NCI-H187 (cell line): ENCODE data around the gene DSTYK.
"Not testable (repeated sequence)": the region's sequence is repeated elsewhere in the genome, so short reads cannot be mapped to it uniquely, and the experiment has no call there.

Experiments used
- DNase-seq, 2 experiments: peaks; one replicate each; lab custom pipeline; 2025; lab: John Stamatoyannopoulos, UW

DSTYK gene

GRCh38 chr1:205220421-205220820 is 8.9 kb upstream of the DSTYK start:
- DNase-seq, result no peak

- no peak for DNase-seq
Observed at GRCh38 chr1:205217418-205217817, 5.9 kb upstream of the DSTYK start.

DNA sequence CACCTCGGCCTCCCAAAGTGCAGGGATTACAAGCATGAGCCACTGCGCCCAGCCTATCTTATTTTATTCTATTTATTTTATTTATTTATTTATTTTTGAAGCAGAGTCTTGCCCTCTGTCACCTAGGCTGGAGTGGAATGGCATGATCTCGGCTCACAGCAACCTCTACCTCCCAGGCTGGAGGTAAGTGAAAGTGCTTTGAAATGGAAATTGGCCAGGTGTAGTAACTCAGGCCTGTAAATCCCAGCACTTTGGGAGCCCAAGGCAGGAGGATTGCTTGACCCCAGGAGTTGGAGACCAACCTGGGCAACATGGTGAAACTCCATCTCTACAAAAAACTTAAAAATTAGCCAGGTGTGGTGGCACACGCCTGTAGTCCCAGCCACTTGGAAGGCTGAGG is 5.1 kb upstream of the DSTYK start:
- no peak for DNase-seq

- no peak for DNase-seq
Observed at GRCh38 chr1:205214756-205215155, 3.3 kb upstream of the DSTYK start.

GRCh38 chr1:205211839-205212536 is 486 bp upstream of the DSTYK start:
- no peak for DNase-seq

DNA sequence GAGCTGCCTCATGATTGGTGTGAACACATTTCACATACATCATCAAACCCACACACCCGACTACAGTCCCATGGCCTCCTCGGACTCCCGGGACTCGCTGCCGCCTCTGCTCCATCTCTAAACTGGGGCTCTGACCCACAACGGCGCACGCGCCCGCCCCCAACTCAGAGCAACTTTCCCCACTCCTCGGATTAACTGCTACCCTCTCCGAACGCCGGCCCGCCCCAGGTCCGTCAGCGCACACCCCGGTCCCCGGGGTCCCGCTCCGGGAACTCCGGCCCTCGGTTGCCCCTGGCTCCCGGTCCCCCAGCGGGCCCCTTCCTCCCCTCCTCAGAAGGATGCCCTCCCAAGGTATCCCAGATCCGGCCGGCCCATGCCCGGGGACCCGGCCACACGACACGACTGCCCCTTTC is 740 bp downstream of the DSTYK start:
- peak in 1 of 2 experiments; percentile 55 for DNase-seq

GRCh38 chr1:205208811-205209210 is 2.7 kb downstream of the DSTYK start:
- DNase-seq, result no peak

- DNase-seq, result no peak
Observed at GRCh38 chr1:205205055-205205454, 6.4 kb downstream of the DSTYK start.

DNA sequence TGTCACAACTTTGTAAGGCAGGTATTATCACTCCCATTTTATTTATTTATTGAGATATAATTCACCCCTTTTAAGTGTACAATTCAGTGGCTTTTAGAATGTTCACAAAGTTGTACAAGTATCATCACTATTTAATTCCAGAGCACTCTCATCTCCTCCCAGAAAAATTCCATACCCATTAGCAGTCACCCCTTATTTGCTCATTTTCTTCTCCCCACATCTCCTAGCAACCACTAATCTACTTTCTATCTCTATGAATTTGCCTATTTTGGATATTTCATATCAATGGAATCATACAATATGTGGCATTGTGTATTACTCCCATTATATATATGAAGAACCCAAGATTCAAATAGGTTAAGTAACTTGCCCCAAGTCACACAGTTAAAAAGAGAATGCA is 7.0 kb downstream of the DSTYK start:
- DNase-seq, result no peak

DNA sequence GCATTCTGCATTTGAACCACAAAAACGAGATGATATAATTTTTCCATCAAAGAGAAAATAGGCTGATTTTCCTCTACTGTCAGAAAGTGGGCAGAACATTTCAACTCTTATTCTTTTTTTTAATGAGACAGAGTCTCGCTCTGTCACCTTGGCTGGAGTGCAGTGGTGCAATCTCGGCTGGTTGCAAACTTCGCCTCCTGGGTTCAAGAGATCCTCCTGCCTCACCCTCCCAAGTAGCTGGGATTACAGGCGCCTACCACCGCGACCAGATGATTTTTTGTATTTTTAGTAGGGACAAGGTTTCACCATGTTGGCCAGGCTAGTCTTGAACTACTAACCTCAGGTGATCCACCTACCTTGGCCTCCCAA is 11.6 kb downstream of the DSTYK start:
- DNase-seq, result no peak

DNA sequence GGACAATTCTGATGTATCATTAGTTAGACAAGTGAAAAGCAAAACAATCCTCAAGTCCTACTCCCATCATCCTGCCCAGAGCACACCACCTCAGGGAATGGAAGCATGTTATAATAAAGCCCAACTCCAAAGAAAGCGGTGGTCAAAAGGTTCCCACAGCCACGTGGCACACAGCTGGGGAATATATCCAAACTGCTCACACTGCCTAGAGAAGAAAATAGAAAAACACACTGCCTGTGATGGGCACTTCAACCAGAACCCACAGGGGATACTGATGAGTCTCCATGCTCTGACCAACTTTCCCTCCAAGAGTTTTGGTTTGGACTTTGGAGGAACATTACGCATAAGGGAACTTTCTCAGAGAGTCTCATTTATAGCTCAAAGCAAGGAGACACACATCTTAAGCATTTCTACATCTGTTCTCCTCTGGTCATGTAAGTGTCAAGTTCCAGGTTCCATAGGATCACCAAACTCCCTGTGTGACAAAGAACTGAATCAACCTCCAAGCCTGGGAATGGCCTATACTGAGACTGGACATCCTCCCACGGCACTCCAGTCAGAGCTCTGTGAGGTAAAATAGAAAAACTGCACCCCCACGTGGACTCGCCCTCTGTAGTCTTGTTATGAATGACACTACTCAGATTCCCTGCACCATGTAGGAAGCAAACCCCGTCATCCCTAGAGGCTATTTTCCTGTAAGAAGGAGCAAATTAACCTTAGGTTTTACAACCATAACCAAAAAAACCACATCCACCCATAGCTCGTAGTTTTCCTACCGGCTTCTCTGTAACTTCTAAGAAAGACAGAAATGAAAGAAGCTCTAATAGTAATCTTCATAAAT is 12.2 kb downstream of the DSTYK start:
- no peak for DNase-seq

- no peak for DNase-seq
Observed at GRCh38 chr1:205192287-205192686, 19.2 kb downstream of the DSTYK start.

DNA sequence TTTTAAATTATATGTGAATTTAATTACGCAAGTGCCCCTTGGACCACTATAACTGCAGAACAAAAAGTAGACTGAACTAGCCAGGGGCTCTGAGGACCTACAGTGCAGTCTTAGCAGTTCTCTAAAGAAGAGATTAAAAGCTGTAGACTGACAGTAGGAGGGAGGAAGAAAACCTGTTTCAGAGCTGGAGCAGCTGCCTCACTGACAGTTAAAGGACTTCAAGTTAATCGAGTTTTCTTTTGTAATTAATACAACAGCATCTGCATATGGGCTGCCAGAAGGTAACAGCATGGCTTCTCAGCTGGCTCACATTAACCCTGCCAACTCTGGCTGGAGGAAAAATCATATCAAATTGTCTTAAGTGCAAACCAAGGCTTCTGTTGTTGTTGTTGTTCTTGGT is 19.9 kb downstream of the DSTYK start:
- no peak for DNase-seq

DNA sequence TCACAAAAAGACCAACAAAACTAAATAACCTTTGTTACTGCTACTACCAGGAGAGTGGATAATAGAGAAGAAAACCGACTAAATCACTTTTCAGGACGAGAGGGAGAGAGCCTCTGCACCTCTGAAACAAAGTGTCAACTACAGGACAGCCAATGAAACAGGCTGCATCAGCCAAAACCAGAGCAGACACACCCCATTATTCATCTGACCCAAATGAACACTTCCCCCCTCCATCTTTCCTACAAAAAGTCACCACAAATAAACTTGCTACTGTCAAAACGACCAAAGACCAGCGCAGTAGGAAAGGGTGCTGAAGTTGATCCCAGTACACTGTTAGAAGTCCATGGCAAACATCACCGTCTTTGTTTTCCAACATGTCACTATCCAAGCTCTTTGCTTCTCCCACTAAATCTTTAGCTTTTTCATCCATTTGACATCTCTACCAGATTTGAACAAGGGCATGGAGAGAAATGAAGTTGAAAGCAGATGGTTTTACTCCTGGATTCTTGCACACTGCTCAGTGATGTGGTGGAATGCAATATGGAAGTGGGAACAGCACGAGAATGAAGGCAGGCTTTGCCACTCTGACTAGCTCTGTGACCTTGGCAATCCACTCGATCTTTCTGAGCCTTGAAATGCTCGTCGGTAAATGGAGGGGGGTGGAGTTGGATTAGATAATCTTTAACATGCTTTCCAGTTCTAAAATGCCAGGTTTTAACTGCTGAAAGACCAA is 20.5 kb downstream of the DSTYK start:
- DNase-seq, result no peak

DNA sequence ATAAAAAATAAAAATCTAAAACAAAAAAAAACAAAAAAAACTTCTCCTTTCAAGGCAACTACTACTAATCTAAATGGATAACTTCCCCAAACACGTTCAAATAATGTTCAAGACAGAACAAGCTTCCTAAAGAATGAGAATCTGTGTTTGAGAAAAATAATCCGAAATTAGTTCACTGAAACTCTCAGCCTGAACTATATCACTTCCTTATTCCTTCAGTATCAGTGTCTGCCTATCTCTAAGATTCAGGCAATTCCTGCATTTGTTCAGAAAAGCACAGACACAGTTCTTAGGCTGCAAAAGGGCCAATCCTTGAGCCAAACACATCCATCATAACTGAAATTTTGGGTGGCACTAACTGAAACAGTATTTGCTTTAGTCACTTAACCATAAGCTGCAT is 22.4 kb downstream of the DSTYK start:
- DNase-seq, result no peak

DNA sequence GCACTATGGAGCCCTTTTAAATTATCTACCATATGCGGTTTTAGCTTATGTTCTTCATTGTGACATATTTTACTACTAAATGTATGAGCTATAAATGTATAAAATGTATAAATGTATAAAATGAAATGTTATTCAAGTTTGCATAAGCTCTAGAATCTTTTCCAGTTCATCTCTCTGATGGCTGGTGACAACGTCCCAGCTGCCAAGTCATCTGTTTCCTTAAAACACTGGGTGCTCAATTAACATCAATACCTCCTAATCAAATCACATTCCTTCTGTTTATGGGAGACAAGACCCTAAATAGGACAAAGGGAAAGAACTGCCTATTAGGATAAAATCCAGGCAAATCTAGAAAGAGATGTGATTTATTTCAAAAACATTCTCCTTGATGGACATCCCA is 22.9 kb downstream of the DSTYK start:
- no peak for DNase-seq

DNA sequence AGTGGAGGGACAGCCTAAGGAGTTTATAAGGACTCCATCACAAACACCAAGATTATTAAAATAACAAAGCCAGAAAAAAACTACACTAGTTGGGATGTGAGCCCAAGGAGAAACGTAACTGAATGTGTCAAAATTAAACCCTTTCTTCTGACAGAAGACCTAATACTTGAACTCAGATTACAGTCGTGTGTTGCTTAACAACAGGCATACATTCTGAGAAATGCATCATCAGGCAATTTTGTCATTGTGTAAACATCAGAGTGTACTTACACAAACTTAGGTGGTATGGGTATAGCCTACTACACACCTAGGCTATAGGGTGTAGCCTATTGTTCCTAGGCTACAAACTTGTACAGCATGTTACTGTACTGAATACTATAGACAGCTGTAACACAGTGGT is 23.4 kb downstream of the DSTYK start:
- DNase-seq, result no peak

DNA sequence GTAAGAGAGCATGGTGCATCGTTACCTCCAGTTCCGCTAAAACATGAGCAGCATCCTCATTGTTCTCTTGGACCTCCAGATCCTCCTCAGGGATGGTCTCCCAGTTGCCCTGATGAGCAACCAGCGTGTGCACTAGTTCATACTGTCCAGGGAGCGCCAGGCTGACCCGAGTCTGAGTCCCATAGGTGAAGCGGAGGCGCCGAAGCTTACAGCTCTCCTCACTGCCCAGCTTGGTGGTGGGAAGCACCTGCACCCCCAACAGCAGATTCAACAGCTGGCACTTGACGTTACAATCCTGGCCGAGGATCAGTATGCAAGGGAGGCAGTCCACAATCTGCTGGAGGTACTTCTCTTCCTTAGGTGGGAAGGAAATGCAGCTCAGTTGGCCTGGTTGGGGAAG is 24.1 kb downstream of the DSTYK start:
- no peak for DNase-seq

DNA sequence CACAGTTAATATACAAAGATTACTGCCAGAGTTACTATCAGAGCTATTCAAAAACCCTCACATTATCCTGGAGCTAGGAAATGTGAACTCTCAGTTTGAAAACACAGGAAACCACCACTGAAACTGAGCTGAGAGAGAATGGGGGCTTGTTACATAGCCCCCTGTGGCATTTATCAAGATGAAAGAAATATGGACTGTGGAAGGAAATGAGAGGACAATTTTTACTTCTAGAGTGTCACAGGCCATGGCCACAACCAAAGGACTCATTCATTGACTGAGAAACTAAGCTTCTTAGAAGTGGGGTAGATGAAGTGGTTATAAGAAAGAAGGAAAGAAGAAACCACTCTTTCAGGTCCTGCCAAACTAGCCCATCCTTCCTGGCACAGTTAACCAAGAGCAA is 25.3 kb downstream of the DSTYK start:
- DNase-seq, result no peak

- DNase-seq, result no peak
Observed at GRCh38 chr1:205183676-205184335, 27.7 kb downstream of the DSTYK start.

DNA sequence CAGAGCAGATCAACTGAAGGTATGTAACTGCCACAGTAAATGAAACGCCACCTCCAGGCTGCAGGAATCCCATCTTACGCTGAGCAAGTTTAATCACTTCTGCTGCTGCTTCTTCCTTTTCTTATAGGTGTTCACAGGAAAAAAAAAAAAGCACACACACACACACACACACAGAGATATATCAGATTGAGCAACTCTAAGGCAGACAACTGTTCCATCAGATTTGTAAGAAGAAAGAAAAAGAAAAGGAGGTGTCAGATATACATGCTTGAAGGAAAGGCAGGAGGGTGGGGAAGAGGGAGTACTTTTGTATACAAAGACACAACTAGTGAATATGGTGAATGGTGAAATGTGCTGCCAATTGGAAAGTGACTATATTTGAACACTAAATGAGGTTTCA is 28.6 kb downstream of the DSTYK start:
- DNase-seq, result no peak

GRCh38 chr1:205180331-205180730 is 31.2 kb downstream of the DSTYK start:
- DNase-seq, result not testable (repeated sequence)
